Stimulated activated CD8-positive, alpha-beta memory T cell treated with anti-CD3 and anti-CD28 coated beads, Interleukin-4, amount 100 ng/mL, for 48 hours (primary cell): ENCODE measurements around the gene PILRA.
"Not testable (repeated sequence)": the region's sequence is repeated elsewhere in the genome, so short reads cannot be mapped to it uniquely, and the experiment has no call there.

ENCODE experiments used
- DNase-seq: peaks from one replicate; pipeline ENCODE4 v3.0.0-alpha.2; 2020

Gene PILRA

DNA sequence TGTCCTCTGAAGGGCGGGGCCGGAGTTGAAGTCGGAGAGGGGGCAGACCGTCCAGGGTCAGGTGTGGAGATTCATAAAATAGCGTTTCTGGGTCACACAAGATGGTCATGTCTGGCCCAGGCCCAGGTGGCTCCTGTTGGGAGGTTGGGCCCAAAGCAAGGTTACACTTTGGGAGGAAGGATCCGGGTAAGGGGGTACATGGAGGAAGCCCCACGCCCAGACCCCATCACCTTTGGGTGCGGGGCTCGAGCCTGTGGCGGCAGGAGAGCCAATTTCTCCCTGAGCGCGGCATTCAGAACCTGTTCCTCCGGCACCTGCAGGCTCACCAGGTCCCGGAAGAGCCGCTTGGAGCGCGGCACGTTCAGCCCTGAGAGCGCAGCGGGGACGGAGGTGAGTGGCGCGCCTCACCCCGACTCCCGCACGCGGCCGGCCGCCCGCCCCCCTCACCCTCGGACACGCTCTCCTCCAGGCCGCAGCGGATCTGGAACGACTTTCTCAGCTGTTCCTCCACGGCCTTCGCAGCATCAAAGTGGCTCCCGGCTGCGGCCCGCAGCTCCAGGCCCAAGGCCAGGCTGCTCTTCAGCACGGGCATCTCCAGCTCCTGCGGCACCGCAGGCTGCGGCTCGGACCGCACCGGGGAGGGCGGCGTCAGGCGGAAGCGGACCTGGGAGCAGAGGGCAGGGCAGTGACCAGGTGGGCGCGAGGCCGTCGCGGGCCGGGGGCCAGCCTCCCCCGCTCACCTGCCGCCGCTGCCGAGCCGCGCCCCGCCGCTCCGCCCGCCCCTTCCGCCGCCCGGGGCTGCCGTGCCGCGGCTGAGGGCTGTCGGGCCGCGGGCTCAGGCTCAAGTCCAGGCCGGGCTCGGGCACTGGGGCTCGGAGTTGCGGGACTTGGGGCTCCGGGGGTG lies 62.4 kb downstream of the PILRA start:
- peak; percentile 59 for DNase-seq

DNA sequence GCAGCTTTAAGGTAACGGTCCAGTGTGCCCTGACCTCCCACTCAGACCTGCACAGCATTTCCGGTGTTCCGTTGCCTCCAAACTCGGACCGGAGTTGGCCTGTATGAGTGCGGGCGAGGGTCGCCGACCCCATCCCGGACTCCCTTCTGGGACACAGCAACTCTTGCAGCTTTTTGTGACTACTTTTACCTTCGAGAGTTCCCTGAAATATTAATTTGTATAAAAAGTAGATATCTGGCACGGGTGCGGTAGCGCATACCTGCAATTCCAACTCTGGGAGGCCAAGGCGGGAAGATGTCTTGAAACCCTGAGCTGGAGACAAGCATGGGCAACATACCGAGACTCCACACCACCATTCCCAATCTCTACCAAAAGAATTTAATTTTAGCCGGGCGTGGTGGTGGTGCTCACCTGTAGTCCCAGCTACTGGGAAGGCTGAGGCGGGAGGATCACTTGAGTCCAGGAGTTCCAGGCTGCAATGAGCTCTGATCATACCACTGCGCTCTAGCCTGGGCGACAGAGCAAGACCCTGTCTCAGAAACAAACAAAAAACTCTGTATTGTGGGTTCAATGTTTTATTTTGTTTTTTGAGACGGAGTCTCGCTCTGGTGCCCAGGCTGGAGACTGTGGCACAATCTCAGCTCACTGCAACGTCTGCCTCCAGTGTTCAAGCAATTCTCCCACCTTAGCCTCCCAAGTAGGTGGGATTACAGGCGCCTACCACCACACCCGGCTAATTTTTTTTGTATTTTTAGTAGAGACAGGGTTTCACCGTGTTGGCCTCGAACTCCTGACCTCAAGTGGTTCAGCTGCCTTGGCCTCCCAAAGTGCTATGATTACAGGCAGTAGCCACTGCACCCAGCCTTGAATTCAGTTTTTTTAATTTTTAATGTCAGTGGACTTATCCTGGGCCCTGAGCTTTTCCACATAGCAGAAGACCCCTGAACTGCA lies 64.1 kb downstream of the PILRA start:
- no peak for DNase-seq

DNA sequence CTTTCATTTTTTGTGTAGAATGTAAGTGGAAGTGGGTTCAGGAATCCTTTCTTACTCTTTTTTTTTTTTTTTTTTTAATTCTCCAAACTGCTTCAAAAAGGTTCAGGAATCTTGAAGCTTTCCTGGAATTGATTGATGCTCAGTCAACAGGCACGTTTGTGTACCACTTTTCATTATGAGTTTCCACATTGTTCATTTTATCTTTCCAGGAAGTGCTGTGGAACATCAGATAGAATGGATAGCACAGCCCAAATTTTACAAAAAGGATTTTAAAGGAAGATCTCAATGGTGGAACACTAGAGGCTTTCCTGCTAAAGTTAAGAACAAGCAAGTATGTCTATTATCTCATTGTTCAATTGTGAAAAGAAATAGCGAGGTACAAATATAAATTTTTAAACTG lies 64.9 kb downstream of the PILRA start:
- no peak for DNase-seq

DNA sequence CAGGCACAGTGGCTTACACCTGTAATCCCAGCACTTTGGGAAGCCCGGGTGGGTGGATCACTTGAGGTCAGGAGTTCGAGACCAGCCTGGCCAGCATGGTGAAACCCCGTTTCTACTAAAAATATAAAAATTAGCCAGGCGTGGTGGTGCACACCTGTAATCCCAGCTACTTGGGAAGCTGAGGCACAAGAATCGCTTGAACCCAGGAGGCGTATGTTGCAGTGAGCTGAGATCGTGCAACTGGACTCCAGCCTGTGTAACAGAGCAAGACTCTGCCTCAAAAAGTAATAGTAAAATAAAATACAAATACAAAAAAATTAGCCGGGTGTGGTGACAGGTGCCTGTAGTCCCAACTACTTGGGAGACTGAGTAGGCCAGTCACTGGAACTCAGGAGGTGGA lies 65.4 kb downstream of the PILRA start:
- not testable (repeated sequence) for DNase-seq

DNA sequence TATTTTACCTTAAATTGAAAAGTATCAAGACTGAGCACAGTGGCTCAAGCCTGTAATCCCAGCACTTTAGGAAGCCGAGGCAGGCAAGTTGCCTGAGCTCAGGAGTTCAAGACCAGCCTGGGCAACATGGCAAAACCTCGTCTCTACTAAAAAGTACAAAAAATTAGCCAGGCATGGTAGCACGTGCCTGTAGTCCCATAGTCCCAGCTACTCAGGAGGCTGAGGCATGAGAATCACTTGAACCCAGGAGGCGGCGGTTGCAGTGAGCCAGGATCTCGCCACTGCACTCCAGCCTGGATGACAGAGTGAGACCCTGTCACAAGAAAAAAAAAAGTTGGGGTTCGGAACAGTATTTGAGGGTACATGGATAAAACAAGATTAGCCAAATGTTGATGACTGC lies 66.0 kb downstream of the PILRA start:
- not testable (repeated sequence) for DNase-seq

DNA sequence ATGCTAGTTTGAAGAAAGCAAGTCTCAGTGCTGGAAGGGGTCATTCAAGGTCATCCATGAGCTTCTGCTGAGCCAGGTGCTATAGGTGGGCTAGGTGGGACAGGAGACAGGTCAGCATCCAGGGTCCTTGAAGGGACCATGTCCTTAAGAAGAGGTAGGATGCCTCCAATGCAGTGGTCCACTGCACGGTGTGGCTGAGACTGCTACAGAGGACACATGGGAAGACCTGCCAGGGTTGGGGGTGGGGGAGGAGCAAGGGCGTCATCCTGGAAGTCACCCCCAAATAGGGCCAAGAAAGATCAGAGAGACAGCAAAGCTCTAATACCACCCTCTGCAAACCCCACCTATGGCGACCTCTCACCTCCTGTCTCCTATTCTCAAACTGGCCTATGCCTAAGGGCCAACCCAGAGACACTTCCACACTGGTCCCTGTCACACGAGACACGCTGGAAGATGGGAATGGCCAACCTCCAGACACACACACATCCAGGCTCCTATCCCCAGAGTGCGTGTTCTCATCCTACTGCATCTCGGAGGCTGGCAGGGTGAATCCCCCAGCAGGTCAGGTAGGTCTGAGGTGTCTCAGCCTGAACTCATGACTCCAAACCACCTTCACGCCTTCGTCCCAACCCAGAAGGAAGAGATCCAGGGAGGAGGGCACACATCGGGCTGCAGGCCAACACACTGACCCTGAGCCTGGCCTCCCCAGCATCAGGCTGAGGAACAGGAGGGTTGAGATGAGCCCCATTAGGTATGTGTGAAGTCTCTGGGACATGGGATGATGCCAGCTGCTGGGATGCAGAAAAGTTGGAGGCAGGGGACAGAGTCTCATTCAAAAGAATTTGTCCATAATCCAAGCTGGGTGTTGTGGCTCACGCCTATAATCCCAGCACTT lies 68.6 kb downstream of the PILRA start:
- DNase-seq, result no peak

DNA sequence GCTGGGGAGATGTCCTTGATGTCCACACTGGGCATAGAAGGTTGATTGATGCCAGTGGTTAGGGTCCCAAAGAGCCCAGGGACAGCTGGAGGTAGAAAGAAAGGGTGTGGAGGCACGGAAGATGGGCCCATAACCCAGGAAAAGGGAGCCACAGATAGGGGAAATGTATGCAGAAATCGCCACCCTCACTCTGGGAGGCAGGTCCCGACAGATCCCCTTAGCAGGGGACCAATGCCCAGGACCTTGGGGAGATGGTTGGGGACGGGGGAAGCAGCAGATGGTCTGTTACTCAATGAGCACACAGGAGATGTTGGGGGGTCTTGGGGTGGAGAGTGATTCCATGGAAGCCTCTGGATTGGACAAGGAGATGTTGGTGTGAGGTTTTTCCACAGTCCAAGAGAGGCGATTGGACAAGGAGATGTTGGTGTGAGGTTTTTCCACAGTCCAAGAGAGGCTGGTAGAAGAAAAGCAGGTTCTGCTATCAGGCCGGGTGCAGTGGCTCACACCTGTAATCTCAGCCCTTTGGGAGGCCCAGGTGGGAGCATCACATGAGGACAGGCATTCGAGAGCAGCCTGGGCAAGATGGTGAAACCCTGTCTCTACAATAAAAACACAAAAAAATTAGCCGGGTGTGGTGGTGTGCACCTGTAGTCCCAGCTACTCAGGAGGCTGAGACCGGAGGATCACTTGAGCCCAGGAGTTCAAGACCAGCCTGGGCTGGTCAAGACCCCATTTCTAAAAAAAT lies 70.0 kb downstream of the PILRA start:
- DNase-seq, result no peak

DNA sequence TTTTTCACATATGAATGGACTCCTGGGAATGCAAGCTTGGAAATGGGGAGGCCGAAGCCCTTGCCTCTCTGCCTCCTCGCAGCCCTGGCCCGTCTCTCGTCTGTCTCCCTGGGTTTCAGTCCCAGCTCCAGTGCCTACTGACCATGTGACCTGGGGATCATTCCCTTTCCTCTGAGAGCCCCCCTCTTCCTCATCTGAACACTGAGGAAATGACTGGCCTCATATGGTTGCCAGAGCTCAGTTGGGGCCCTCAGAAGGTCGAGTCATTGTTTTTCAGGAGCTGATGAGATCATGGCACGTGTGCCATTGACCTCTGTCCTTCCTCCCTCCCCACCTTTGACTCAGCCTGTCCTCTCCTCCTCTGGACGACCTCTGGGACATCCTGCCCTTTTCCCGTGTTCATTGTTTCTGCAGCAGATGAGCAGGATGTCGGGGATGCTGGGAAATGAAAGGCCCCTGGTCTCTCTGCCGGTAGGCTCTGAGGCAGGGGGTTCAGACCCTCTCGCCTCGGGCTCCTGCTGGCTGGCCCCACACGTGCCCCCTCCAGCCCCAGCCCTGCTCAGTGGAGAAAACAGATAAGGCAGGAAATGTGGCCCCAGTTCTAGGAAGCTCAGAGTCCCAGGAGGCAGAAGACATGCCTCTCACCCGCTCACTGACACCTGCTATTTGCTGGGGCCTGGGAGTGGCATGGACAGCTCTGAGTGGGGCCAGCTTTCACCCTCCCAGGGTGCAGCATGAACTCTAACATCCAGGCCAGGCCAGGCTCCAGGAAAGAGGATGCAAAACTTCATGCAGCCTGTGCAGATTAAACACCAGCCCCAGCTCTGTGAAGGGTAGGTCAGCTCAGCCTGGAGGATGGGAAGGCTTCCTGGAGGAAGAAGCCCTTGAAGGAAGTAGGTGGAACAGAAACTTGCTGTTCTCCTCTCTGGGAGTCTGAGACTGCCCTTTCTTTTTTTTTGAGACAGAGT lies 71.3 kb downstream of the PILRA start:
- no peak for DNase-seq

DNA sequence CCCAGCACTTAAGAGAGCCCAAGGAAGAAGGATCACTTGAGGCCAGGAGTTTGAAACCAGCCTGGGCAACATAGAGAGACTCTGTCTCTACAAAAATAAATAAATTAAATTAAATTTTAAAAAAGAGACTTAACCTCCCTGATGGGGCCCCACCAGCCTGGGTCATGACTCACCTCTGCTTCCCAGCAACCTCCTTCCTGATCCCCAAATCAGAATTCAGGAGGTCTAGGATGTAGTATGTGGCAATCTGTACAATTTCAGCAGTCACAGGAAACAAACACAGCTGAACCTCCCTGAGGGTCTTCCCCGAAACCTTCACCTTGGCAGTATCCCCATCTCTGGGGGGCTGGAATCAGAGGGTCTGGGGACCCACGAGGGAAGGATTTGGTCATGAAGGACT lies 72.8 kb downstream of the PILRA start:
- DNase-seq, result no peak

DNA sequence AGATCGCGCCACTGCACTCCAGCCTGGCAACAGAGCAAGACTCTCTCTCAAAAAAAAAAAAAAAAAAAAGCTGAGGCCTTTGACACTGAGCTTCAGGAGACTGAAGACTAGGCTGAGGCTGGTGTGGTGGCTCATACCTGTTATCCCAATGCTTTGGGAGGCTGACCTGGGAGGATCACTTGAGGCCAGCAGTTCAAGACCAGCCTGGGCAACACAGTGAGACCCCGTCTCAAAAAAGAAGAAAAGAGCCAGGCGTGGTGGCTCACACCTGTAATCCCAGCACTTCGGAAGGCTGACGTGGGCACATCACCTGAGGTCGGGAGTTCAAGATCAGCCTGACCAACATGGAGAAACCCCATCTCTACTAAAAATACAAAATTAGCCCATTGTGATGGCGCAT lies 74.1 kb downstream of the PILRA start:
- DNase-seq, result not testable (repeated sequence)

DNA sequence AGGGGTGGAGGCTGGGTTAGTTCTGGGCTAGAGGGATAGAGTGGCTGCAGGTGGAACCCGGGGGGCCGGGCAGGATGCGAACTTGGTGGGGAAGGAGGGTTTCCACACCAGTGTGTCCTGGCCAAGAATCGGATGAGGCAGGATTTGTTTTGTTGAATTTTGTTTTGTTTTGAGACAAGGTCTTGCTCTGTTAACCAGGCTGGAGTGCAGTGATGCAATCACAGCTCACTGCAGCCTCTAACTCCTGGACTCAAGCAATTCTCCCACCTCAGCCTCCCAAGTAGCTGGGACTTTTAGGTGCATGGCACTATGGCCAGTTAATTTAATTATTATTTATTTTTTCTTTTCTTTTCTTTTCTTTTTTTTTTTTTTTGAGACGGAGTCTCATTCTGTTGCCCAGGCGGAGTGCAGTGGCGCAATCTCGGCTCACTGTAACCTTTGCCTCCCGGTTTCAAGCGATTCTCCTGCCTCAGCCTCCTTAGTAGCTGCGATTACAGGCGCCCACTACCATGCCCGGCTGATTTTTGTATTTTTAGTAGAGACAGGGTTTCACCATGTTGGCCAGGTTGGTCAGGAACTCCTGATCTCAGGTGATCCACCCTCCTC lies 76.0 kb downstream of the PILRA start:
- DNase-seq, result no peak
